T-cell (primary cell): ENCODE results near the gene BCO2. TPM values are rescaled to one million over a fixed set of nuclear protein-coding genes. Genes with fewer than 3 reads are reported as not detected.

Source experiments
- ATAC-seq, 4 experiments: fragments of 200-7000 bp in 3 of 4; fragments of 150-1000 bp in 1 of 4; cut with Tn5 transposase; replicated peaks in 1 of 4; 1 replicate in 3 of 4; 2 replicates in 1 of 4; pipeline ENCODE4 v1.10.0; 2021; ENCODE audit warnings: moderate library complexity in 3 of 4, mild to moderate bottlenecking in 2 of 4, moderate number of reproducible peaks in 1 of 4
- CTCF ChIA-PET, 2 donors: fragments of 300-600 bp; sonication (Branson Sonifier 250); formaldehyde crosslinking; loops; one replicate each; lab custom pipeline; 2022; ENCODE audit warnings: antibody characterized with exemption in 2 of 2; lab: Charles Lee
- POLR2A ChIA-PET, 2 donors: fragments of 300-600 bp; sonication (Branson Sonifier 250); formaldehyde crosslinking; loops; one replicate each; lab custom pipeline; 2022; ENCODE audit warnings: antibody characterized with exemption in 2 of 2; lab: Charles Lee
- DNase-seq, 35 experiments: peaks; one replicate each; pipeline versions ENCODE4 v3.0.0 to v3.0.0-alpha.2; 2013 to 2023
- H3K27ac ChIP-seq: one replicate; pipeline ENCODE4 v1.5.1; 2013; ENCODE audit warnings: low read length
- H3K27me3 ChIP-seq, 2 experiments: replicated peaks in 1 of 2; 1 replicate in 1 of 2; 2 replicates in 1 of 2; pipeline versions ENCODE4 v1.6.1 to v1.7.0; 2013; ENCODE audit warnings: low read length in 1 of 2, mixed read lengths in 1 of 2; ENCODE audit not compliant: control insufficient read depth in 2 of 2, insufficient read depth in 2 of 2; ENCODE audit errors: extremely low read depth in 1 of 2
- H3K36me3 ChIP-seq, 2 donors: 1 replicate in 1 of 2; 2 replicates in 1 of 2; pipeline versions ENCODE4 v1.6.1 to v1.7.0; 2013; ENCODE audit warnings: low read length in 1 of 2; ENCODE audit not compliant: control insufficient read depth in 2 of 2, insufficient read depth in 1 of 2; ENCODE audit errors: extremely low read depth in 1 of 2
- H3K4me1 ChIP-seq, 2 experiments: 1 replicate in 1 of 2; 2 replicates in 1 of 2; pipeline versions ENCODE4 v1.6.1 to v1.7.0; 2013; ENCODE audit warnings: low read length in 2 of 2, mixed read lengths in 1 of 2; ENCODE audit not compliant: insufficient read depth in 2 of 2, control insufficient read depth in 1 of 2; ENCODE audit errors: extremely low read depth in 1 of 2
- H3K4me3 ChIP-seq, 2 donors: 1 replicate in 1 of 2; 2 replicates in 1 of 2; pipeline versions ENCODE4 v1.5.1 to v1.7.0; 2013; ENCODE audit warnings: mild to moderate bottlenecking in 2 of 2, low read length in 1 of 2, moderate library complexity in 1 of 2; ENCODE audit not compliant: control insufficient read depth in 1 of 2; ENCODE audit errors: extremely low read depth in 1 of 2
- H3K9me3 ChIP-seq: 2 replicates; pipeline ENCODE4 v1.7.0; 2013
- H3K27ac Mint-ChIP-seq, 2 donors: one replicate each; pipeline ENCODE4 v1.8.0; 2020 to 2021; ENCODE audit warnings: mild to moderate bottlenecking in 2 of 2, mixed read lengths in 2 of 2
- H3K27me3 Mint-ChIP-seq, 2 donors: one replicate each; pipeline ENCODE4 v1.8.0; 2021 to 2022; ENCODE audit warnings: mixed read lengths in 2 of 2
- H3K36me3 Mint-ChIP-seq: one replicate; pipeline ENCODE4 v1.8.0; 2021; ENCODE audit warnings: mixed read lengths
- H3K4me1 Mint-ChIP-seq, 3 donors: one replicate each; pipeline ENCODE4 v1.8.0; 2020 to 2022; ENCODE audit warnings: mixed read lengths in 3 of 3, mild to moderate bottlenecking in 1 of 3
- H3K4me3 Mint-ChIP-seq, 3 donors: one replicate each; pipeline ENCODE4 v1.8.0; 2020 to 2022; ENCODE audit warnings: mild to moderate bottlenecking in 3 of 3, mixed read lengths in 3 of 3, moderate library complexity in 3 of 3
- H3K9me3 Mint-ChIP-seq, 3 donors: one replicate each; pipeline ENCODE4 v1.8.0; 2020 to 2022; ENCODE audit warnings: mixed read lengths in 3 of 3
- WGBS: methylation state at CpG from one replicate; pipeline ENCODE4 v1.1.5; 2013; ENCODE audit warnings: missing lambda C conversion rate; ENCODE audit not compliant: insufficient coverage; 5-methylcytosine and 5-hydroxymethylcytosine counted together
- total RNA-seq, 35 experiments: library from RNA in 6 of 35; stranded (reverse) in 6 of 35; fragments of 120-200 nt in 1 of 35; gene quantifications; one replicate each; pipeline versions ENCODE4 v1.2.1 to v1.2.4 and lab custom pipeline; 2013 to 2026

BCO2 gene
- total RNA-seq, 5 donors from 2014 or later (not counting 1 experiment from before 2014, with no cell fraction given) = 1.5 to 3.2 (median 1.8) TPM

- H3K27me3 Mint-ChIP-seq = no peaks in the 10 kb centered on the region
- H3K4me3 ChIP-seq = no peak overlapping the region
- WGBS = 100% methylated on average over 2 of the region's 4 CpGs
- no peaks in the 10 kb centered on the region for H3K4me1 ChIP-seq
- H3K4me3 Mint-ChIP-seq = no peak overlapping the region
- no peaks in the 10 kb centered on the region for H3K9me3 ChIP-seq
- H3K27me3 ChIP-seq = no peaks in the 10 kb centered on the region
- H3K4me1 Mint-ChIP-seq = peaks cover 0 to 2% (median 0%) of the 10 kb centered on the region in 3 donors
- no peak overlapping the region for H3K27ac Mint-ChIP-seq
- CTCF ChIA-PET = no interaction called here
- POLR2A ChIA-PET = no interaction called here
- ATAC-seq (no peak), DNase-seq (no peak)
- no peak overlapping the region for H3K27ac ChIP-seq
- no peaks in the 10 kb centered on the region for H3K9me3 Mint-ChIP-seq
- peaks cover 3% of the 10 kb centered on the region for H3K36me3 Mint-ChIP-seq
- no peaks in the 10 kb centered on the region for H3K36me3 ChIP-seq
Observed at GRCh38 chr11:112134473-112134872, 40.8 kb upstream of the BCO2 start.

GRCh38 chr11:112143597-112143996, 31.7 kb upstream of the BCO2 start:
- Histone ChIP-seq H3K36me3 (no peaks in the 10 kb centered on the region), H3K4me3 (no peak overlapping the region), H3K9me3 (no peaks in the 10 kb centered on the region), H3K27ac (no peak overlapping the region), H3K4me1 (no peaks in the 10 kb centered on the region), H3K27me3 (no peaks in the 10 kb centered on the region)
- peaks cover 0 to 9% (median 0%) of the 10 kb centered on the region in 3 donors for H3K9me3 Mint-ChIP-seq
- H3K4me3 Mint-ChIP-seq = no peak overlapping the region
- no peak overlapping the region for H3K27ac Mint-ChIP-seq
- H3K4me1 Mint-ChIP-seq = no peaks in the 10 kb centered on the region
- ATAC-seq (no peak), DNase-seq (no peak)
- H3K27me3 Mint-ChIP-seq = no peaks in the 10 kb centered on the region
- POLR2A ChIA-PET = no interaction called here
- WGBS = no CpG with 5 or more reads among the region's 3 CpGs
- CTCF ChIA-PET = no interaction called here
- peaks cover 12% of the 10 kb centered on the region for H3K36me3 Mint-ChIP-seq

- H3K4me1 ChIP-seq = no peaks in the 10 kb centered on the region
- 76% methylated on average over 5 of the region's 5 CpGs for WGBS
- no peaks in the 10 kb centered on the region for H3K27me3 Mint-ChIP-seq
- DNase-seq (no peak), ATAC-seq (no peak)
- H3K4me1 Mint-ChIP-seq = no peaks in the 10 kb centered on the region
- POLR2A ChIA-PET = no interaction called here
- H3K36me3 Mint-ChIP-seq = no peaks in the 10 kb centered on the region
- H3K9me3 ChIP-seq = no peaks in the 10 kb centered on the region
- no peak overlapping the region for H3K27ac Mint-ChIP-seq
- H3K4me3 Mint-ChIP-seq = no peak overlapping the region
- H3K36me3 ChIP-seq = no peaks in the 10 kb centered on the region
- no peaks in the 10 kb centered on the region for H3K9me3 Mint-ChIP-seq
- H3K4me3 ChIP-seq = no peak overlapping the region
- H3K27me3 ChIP-seq = no peaks in the 10 kb centered on the region
- no peak overlapping the region for H3K27ac ChIP-seq
- CTCF ChIA-PET = no interaction called here
Observed at GRCh38 chr11:112150517-112150916, 24.8 kb upstream of the BCO2 start.

DNA sequence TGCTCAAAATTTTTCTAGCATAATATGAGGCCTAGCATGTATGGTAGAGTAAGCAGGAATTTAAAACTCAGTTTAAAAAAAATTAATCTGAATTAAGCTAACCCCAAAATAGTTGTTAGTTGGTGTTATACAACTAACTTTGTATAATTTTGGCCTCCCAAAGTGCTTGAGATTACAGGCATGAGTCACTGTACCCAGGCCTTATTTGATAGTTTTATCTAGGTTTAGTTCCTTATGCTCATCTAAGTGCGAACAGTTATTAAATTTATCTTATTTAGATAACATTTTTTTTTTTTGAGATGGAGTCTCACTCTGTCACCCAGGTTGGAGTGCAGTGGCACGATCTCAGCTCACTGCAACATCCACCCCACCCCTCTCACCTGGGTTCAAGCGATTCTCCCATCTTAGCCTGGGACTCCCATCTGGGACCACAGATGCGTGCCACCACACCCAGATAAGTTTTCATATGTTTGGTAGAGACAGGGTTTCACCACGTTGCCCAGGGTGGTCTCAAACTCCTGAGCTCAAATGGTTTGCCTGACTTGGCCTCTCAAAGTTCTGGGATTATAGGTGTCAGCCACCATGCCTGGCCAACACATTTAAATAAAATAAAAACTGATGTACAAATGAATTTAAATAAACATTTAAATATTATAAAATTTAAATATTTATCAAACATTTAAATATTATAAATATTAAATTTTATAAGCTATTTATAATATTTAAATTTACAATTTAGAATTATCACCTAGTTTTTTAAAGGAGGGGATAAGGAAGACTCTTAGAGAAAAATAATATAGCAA, 19.0 kb upstream of the BCO2 start:
- H3K36me3 ChIP-seq = peaks cover 0 to 4% of the 10 kb centered on the region in 2 donors
- no peak for ATAC-seq
- CTCF ChIA-PET = interaction anchor here (0.6 to 1.0 kb wide), 2 partner anchors 26 to 43 kb away, joined by 3 read pairs; no protein-coding TSS in a partner anchor
- Mint-ChIP-seq H3K27ac (no peak overlapping the region), H3K9me3 (no peaks in the 10 kb centered on the region), H3K4me3 (no peak overlapping the region), H3K36me3 (peaks cover 3% of the 10 kb centered on the region), H3K27me3 (no peaks in the 10 kb centered on the region), H3K4me1 (no peaks in the 10 kb centered on the region)
- H3K27me3 ChIP-seq = no peaks in the 10 kb centered on the region
- no peak overlapping the region for H3K4me3 ChIP-seq
- H3K27ac ChIP-seq = no peak overlapping the region
- DNase-seq = no peak
- no peaks in the 10 kb centered on the region for H3K4me1 ChIP-seq
- POLR2A ChIA-PET = no interaction called here
- no peaks in the 10 kb centered on the region for H3K9me3 ChIP-seq
- WGBS = no CpG with 5 or more reads among the region's 5 CpGs

- H3K36me3 Mint-ChIP-seq = peaks cover 3% of the 10 kb centered on the region
Observed at GRCh38 chr11:112156956-112157766, 18.2 kb upstream of the BCO2 start.

More at GRCh38 chr11:112156956-112157766, 18.2 kb upstream of the BCO2 start:
- Mint-ChIP-seq H3K27ac (no peak overlapping the region), H3K27me3 (peaks cover 0 to 4% of the 10 kb centered on the region in 2 donors), H3K4me1 (no peaks in the 10 kb centered on the region), H3K4me3 (no peak overlapping the region), H3K9me3 (no peaks in the 10 kb centered on the region)
- no peak overlapping the region for H3K27ac ChIP-seq
- H3K36me3 ChIP-seq = peaks cover 0 to 4% of the 10 kb centered on the region in 2 donors
- ChIA-PET POLR2A (no interaction called here), CTCF (interaction anchor here (0.5 to 1.0 kb wide), 3 partner anchors 27 to 46 kb away, joined by 3 to 4 read pairs (median 3); no protein-coding TSS in a partner anchor)
- no peaks in the 10 kb centered on the region for H3K4me1 ChIP-seq
- H3K9me3 ChIP-seq = no peaks in the 10 kb centered on the region
- DNase-seq = no peak
- no peak overlapping the region for H3K4me3 ChIP-seq
- no peaks in the 10 kb centered on the region for H3K27me3 ChIP-seq
- ATAC-seq = no peak
- no CpG with 5 or more reads among the region's 4 CpGs for WGBS
